SK-N-SH treated with all-trans-retinoic acid at 6 μM for 48 hours (cell line): ENCODE measurements around the gene RGS1.

Source experiments
- ATAC-seq: fragments of 200-7000 bp; cut with Tn5 transposase; 3 replicates; pipeline ENCODE4 v1.9.1; 2020; ENCODE audit warnings: mild to moderate bottlenecking, moderate library complexity
- BACH2 ChIP-seq: fragments of 250-450 bp; sonication (Bioruptor Pico); IDR thresholded peaks from 2 replicates; pipeline ENCODE4 v1.9.0; 2021; ENCODE audit warnings: mild to moderate bottlenecking, borderline replicate concordance
- CSDC2 ChIP-seq: fragments of 250-450 bp; sonication (Bioruptor Pico); IDR thresholded peaks from 2 replicates; pipeline ENCODE4 v1.5.0; 2020; ENCODE audit warnings: mild to moderate bottlenecking, moderate library complexity
- CSRNP3 ChIP-seq: fragments of 250-450 bp; sonication (Bioruptor Pico); IDR thresholded peaks from 2 replicates; pipeline ENCODE4 v1.5.1; 2021; ENCODE audit warnings: mild to moderate bottlenecking, moderate library complexity

The RGS1 gene

GRCh38 chr1:192629612-192630011 is 54.0 kb downstream of the RGS1 start:
- TF ChIP-seq BACH2 (CRISPR knock-in tag) = no peak
- TF ChIP-seq CSDC2 = no peak
- no peak for TF ChIP-seq CSRNP3 (CRISPR knock-in tag)
- no peak for ATAC-seq
